CD14-positive monocyte (primary cell): ENCODE measurements around the gene EDARADD. TPM values are rescaled to one million over a fixed set of nuclear protein-coding genes. Genes with fewer than 3 reads are reported as not detected.
A peak's percentile ranks its signal among the peaks of the same experiment; 100 is the strongest.

ENCODE experiments used
- DNase-seq, 3 donors: peaks; one replicate each; pipeline ENCODE4 v3.0.0-alpha.2; 2011 to 2022
- H2AFZ ChIP-seq: 2 replicates; pipeline ENCODE4 v1.6.0; 2012; ENCODE audit warnings: mild to moderate bottlenecking, low read depth, low read length, inconsistent platforms; ENCODE audit not compliant: insufficient read depth, poor library complexity, severe bottlenecking
- H3K27ac ChIP-seq, 2 donors: 1 replicate in 1 of 2; 2 replicates in 1 of 2; pipeline ENCODE4 v1.5.1; 2012 to 2013; ENCODE audit warnings: low read length in 2 of 2, control low read depth in 1 of 2, inconsistent platforms in 1 of 2, low read depth in 1 of 2, mild to moderate bottlenecking in 1 of 2
- H3K27me3 ChIP-seq, 2 donors: one replicate each; pipeline versions ENCODE4 v1.6.0 to v1.6.1; 2011 to 2013; ENCODE audit warnings: low read length in 2 of 2; ENCODE audit not compliant: control insufficient read depth in 2 of 2, insufficient read depth in 2 of 2
- H3K36me3 ChIP-seq, 2 donors: replicated peaks in 1 of 2; 1 replicate in 1 of 2; 2 replicates in 1 of 2; pipeline versions ENCODE4 v1.5.1 to v1.6.1; 2012 to 2013; ENCODE audit warnings: low read length in 2 of 2, control low read depth in 1 of 2, inconsistent platforms in 1 of 2, mild to moderate bottlenecking in 1 of 2; ENCODE audit not compliant: insufficient read depth in 2 of 2, control insufficient read depth in 1 of 2
- H3K4me1 ChIP-seq, 2 donors: 1 replicate in 1 of 2; 2 replicates in 1 of 2; pipeline versions ENCODE4 v1.5.1 to v1.6.1; 2012 to 2013; ENCODE audit warnings: low read length in 2 of 2, control low read depth in 1 of 2, inconsistent platforms in 1 of 2, mild to moderate bottlenecking in 1 of 2, moderate library complexity in 1 of 2; ENCODE audit not compliant: insufficient read depth in 2 of 2, control insufficient read depth in 1 of 2
- H3K4me2 ChIP-seq: replicated peaks from 2 replicates; pipeline ENCODE3; 2012; ENCODE audit warnings: low read length, moderate library complexity, mild to moderate bottlenecking; ENCODE audit not compliant: poor library complexity, severe bottlenecking; ENCODE audit errors: extremely low read depth
- H3K4me3 ChIP-seq, 3 experiments: fragments of 200-600 bp in 1 of 3; sonication (generic) in 1 of 3; replicated peaks in 1 of 3; 1 replicate in 2 of 3; 2 replicates in 1 of 3; pipeline ENCODE4 v1.5.1; 2011 to 2013; ENCODE audit warnings: low read length in 3 of 3, mild to moderate bottlenecking in 3 of 3, control low read depth in 2 of 3, low read depth in 2 of 3, inconsistent platforms in 1 of 3, moderate library complexity in 1 of 3
- H3K79me2 ChIP-seq: 2 replicates; pipeline ENCODE4 v1.6.0; 2012; ENCODE audit warnings: mild to moderate bottlenecking, control low read depth, inconsistent platforms, low read length, moderate library complexity; ENCODE audit not compliant: insufficient read depth
- H3K9ac ChIP-seq: 2 replicates; pipeline ENCODE4 v1.6.0; 2017; ENCODE audit warnings: low read length, mild to moderate bottlenecking; ENCODE audit not compliant: insufficient read depth, poor library complexity, severe bottlenecking
- H3K9me3 ChIP-seq, 2 donors: replicated peaks in 1 of 2; 1 replicate in 1 of 2; 2 replicates in 1 of 2; pipeline versions ENCODE4 v1.5.1 to v1.6.1; 2012 to 2013; ENCODE audit warnings: low read length in 2 of 2, control low read depth in 1 of 2; ENCODE audit not compliant: control insufficient read depth in 1 of 2, insufficient read depth in 1 of 2
- H4K20me1 ChIP-seq: 2 replicates; pipeline ENCODE4 v1.6.0; 2012; ENCODE audit warnings: mild to moderate bottlenecking, low read length, control low read depth, moderate library complexity; ENCODE audit not compliant: insufficient read depth
- H3K27ac Mint-ChIP-seq, 7 donors: one replicate each; pipeline ENCODE4 v1.8.0; 2020; ENCODE audit warnings: mild to moderate bottlenecking in 7 of 7, mixed read lengths in 7 of 7, moderate library complexity in 6 of 7, inconsistent platforms in 2 of 7
- H3K27me3 Mint-ChIP-seq, 3 donors: one replicate each; pipeline ENCODE4 v1.8.0; 2021 to 2022; ENCODE audit warnings: low read depth in 3 of 3, mild to moderate bottlenecking in 3 of 3, mixed read lengths in 3 of 3, moderate library complexity in 3 of 3, inconsistent platforms in 1 of 3
- H3K36me3 Mint-ChIP-seq, 2 donors: one replicate each; pipeline ENCODE4 v1.8.0; 2020; ENCODE audit warnings: mixed read lengths in 2 of 2, inconsistent platforms in 1 of 2, mild to moderate bottlenecking in 1 of 2
- H3K4me1 Mint-ChIP-seq: one replicate; pipeline ENCODE4 v1.8.0; 2020; ENCODE audit warnings: mild to moderate bottlenecking, mixed read lengths
- H3K4me3 Mint-ChIP-seq, 2 donors: one replicate each; pipeline ENCODE4 v1.8.0; 2020; ENCODE audit warnings: mild to moderate bottlenecking in 2 of 2, mixed read lengths in 2 of 2, moderate library complexity in 1 of 2
- H3K9me3 Mint-ChIP-seq, 7 donors: one replicate each; pipeline ENCODE4 v1.8.0; 2020 to 2022; ENCODE audit warnings: mixed read lengths in 7 of 7, mild to moderate bottlenecking in 6 of 7, moderate library complexity in 6 of 7, inconsistent platforms in 2 of 7
- CTCF ChIP-seq: fragments of 200-600 bp; IDR thresholded peaks from one replicate; pipeline ENCODE4 v1.8.0; 2022; ENCODE audit warnings: antibody characterized with exemption, mild to moderate bottlenecking
- WGBS: methylation state at CpG from one replicate; pipeline ENCODE4 v1.1.5; 2013; ENCODE audit warnings: missing lambda C conversion rate; ENCODE audit not compliant: insufficient coverage; 5-methylcytosine and 5-hydroxymethylcytosine counted together
- intact Hi-C, 2 donors: fragments of 100-400 bp; cut with micrococcal nuclease; formaldehyde crosslinking; loops; one replicate each; pipeline versions ENCODE4 v1.15.0 to v1.15.1; 2023
- polyA plus RNA-seq, 3 donors: library from polyadenylated mRNA; depleted of rRNA in 1 of 3; unstranded in 2 of 3; stranded (reverse) in 1 of 3; fragments of 300-500 nt in 2 of 3; fragments of >200 nt in 1 of 3; fragmentation: Illumina TruSeq in 2 of 3; gene quantifications; 1 replicate in 2 of 3; 2 replicates in 1 of 3; pipeline ENCODE4 v1.2.3, GENCODE V29; 2012 to 2021

Gene EDARADD
- polyA plus RNA-seq, 3 donors: not detected

DNA sequence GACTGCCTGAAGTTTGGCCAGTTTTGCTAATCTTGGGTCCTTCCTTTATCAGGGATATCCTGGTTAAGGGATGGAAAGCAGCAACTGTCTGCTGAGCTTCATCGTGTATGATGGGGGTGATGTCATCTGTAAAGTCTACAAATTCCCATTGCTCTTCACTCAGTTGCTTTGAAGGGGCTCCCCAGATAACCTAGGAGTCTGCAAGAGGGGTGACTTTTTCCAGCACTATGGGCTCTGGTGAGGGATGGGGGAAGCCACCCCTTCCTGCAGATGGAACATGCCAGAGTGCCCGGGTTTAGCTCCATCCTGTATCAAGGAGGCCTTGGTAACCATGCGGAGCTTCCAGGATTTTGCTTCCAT lies 28.4 kb downstream of the EDARADD start:
- H3K27me3 ChIP-seq: no peaks in the 10 kb centered on the region
- no peak overlapping the region for H3K27ac ChIP-seq
- no peak for TF ChIP-seq CTCF
- H3K27ac Mint-ChIP-seq: no peak overlapping the region
- WGBS: 100% methylated on average over 2 of the region's 3 CpGs
- H3K36me3 Mint-ChIP-seq: no peaks in the 10 kb centered on the region
- H3K36me3 ChIP-seq: no peaks in the 10 kb centered on the region
- no peaks in the 10 kb centered on the region for H4K20me1 ChIP-seq
- no peak overlapping the region for H2AFZ ChIP-seq
- H3K4me1 ChIP-seq: no peaks in the 10 kb centered on the region
- peaks cover 0 to 1% (median 0%) of the 10 kb centered on the region in 3 donors for H3K27me3 Mint-ChIP-seq
- no peaks in the 10 kb centered on the region for H3K4me1 Mint-ChIP-seq
- H3K9me3 ChIP-seq: no peaks in the 10 kb centered on the region
- intact Hi-C loops: no loop called here
- H3K9ac ChIP-seq: no peak overlapping the region
- no peaks in the 10 kb centered on the region for H3K79me2 ChIP-seq
- DNase-seq: no peak
- no peak overlapping the region for H3K4me3 Mint-ChIP-seq
- no peak overlapping the region for H3K4me3 ChIP-seq
- H3K4me2 ChIP-seq: no peak overlapping the region
- peaks cover 0 to 2% (median 0%) of the 10 kb centered on the region in 7 donors for H3K9me3 Mint-ChIP-seq

- Mint-ChIP-seq H3K27ac (no peak overlapping the region), H3K4me1 (no peaks in the 10 kb centered on the region), H3K27me3 (peaks cover 0 to 4% (median 1%) of the 10 kb centered on the region in 3 donors), H3K4me3 (no peak overlapping the region), H3K9me3 (peaks cover 0 to 6% (median 3%) of the 10 kb centered on the region in 7 donors), H3K36me3 (no peaks in the 10 kb centered on the region)
- no peak for TF ChIP-seq CTCF
- Histone ChIP-seq H4K20me1 (no peaks in the 10 kb centered on the region), H3K27ac (no peak overlapping the region), H2AFZ (no peak overlapping the region), H3K4me3 (no peak overlapping the region), H3K9ac (no peak overlapping the region), H3K9me3 (no peaks in the 10 kb centered on the region), H3K27me3 (no peaks in the 10 kb centered on the region), H3K79me2 (no peaks in the 10 kb centered on the region), H3K4me1 (no peaks in the 10 kb centered on the region), H3K4me2 (no peak overlapping the region), H3K36me3 (no peaks in the 10 kb centered on the region)
- DNase-seq: peak in 1 of 3 donors; percentile 5
- WGBS: 94% methylated on average over 13 of the region's 14 CpGs
- intact Hi-C loops: no loop called here
These were observed 31.1 kb downstream of the EDARADD start for GRCh38 chr1:236425031-236425663.
